ENCODE measurements around the gene ITGA11. TPM values are rescaled to one million over a fixed set of nuclear protein-coding genes. Genes with fewer than 3 reads are reported as not detected.

Gene ITGA11
- total RNA-seq, 1 donor from 2014 or later: 0.53 TPM

- DNase-seq (ENCODE audit: low read depth): no peak
- Histone ChIP-seq H3K36me3 (ENCODE audit: control insufficient read depth, insufficient read depth, low read length) (no peaks in the 10 kb centered on the region), H3K4me3 (ENCODE audit: low read depth, low read length) (no peak overlapping the region), H3K27me3 (ENCODE audit: control insufficient read depth, insufficient read depth, low read length) (peaks cover 7% of the 10 kb centered on the region)
- no peak for FAIRE-seq
- TF ChIP-seq, protein P1, sequence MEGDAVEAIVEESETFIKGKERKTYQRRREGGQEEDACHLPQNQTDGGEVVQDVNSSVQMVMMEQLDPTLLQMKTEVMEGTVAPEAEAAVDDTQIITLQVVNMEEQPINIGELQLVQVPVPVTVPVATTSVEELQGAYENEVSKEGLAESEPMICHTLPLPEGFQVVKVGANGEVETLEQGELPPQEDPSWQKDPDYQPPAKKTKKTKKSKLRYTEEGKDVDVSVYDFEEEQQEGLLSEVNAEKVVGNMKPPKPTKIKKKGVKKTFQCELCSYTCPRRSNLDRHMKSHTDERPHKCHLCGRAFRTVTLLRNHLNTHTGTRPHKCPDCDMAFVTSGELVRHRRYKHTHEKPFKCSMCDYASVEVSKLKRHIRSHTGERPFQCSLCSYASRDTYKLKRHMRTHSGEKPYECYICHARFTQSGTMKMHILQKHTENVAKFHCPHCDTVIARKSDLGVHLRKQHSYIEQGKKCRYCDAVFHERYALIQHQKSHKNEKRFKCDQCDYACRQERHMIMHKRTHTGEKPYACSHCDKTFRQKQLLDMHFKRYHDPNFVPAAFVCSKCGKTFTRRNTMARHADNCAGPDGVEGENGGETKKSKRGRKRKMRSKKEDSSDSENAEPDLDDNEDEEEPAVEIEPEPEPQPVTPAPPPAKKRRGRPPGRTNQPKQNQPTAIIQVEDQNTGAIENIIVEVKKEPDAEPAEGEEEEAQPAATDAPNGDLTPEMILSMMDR (IDR thresholded peaks at IDR 0.05; ENCODE audit: insufficient read depth, low read length, severe bottlenecking): no peak
These were observed 13.4 kb upstream of the ITGA11 start for GRCh38 chr15:68445351-68445750.

GRCh38 chr15:68444336-68444735 is 12.4 kb upstream of the ITGA11 start:
- peaks cover 8% of the 10 kb centered on the region for H3K27me3 ChIP-seq (ENCODE audit: control insufficient read depth, insufficient read depth, low read length)
- TF ChIP-seq, protein P1 (IDR thresholded peaks at IDR 0.05; ENCODE audit: insufficient read depth, low read length, severe bottlenecking): no peak
- no peak for FAIRE-seq
- H3K4me3 ChIP-seq (ENCODE audit: low read depth, low read length): no peak overlapping the region
- H3K36me3 ChIP-seq (ENCODE audit: control insufficient read depth, insufficient read depth, low read length): no peaks in the 10 kb centered on the region
- DNase-seq (ENCODE audit: low read depth): no peak

GRCh38 chr15:68442903-68443302 is 10.9 kb upstream of the ITGA11 start:
- TF ChIP-seq, protein P1 (IDR thresholded peaks at IDR 0.05; ENCODE audit: insufficient read depth, low read length, severe bottlenecking): no peak
- H3K27me3 ChIP-seq (ENCODE audit: control insufficient read depth, insufficient read depth, low read length): peaks cover 11% of the 10 kb centered on the region
- H3K36me3 ChIP-seq (ENCODE audit: control insufficient read depth, insufficient read depth, low read length): no peaks in the 10 kb centered on the region
- no peak for FAIRE-seq
- DNase-seq (ENCODE audit: low read depth): no peak
- no peak overlapping the region for H3K4me3 ChIP-seq (ENCODE audit: low read depth, low read length)

DNA sequence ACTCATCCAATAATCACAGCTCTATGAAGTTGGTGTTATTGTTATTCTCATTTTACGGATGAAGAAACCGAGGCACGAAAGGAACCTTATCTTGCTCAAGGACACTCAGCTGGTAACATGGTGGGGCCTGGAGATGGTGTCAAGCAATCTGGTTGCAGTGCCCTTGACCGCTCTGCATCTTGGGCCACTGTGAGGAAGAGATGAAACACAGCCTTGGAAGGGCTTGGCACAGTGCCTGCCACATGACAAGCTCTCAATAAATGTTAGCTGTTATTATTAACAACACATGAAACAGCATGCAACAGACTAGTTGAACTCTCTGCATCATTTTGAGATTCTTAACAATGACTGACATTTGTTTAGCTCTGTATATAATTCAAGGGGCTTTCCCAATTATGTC is 10.1 kb upstream of the ITGA11 start:
- TF ChIP-seq, protein P1 (IDR thresholded peaks at IDR 0.05; ENCODE audit: insufficient read depth, low read length, severe bottlenecking): no peak
- peaks cover 11% of the 10 kb centered on the region for H3K27me3 ChIP-seq (ENCODE audit: control insufficient read depth, insufficient read depth, low read length)
- no peak for FAIRE-seq
- no peaks in the 10 kb centered on the region for H3K36me3 ChIP-seq (ENCODE audit: control insufficient read depth, insufficient read depth, low read length)
- no peak for DNase-seq (ENCODE audit: low read depth)
- no peak overlapping the region for H3K4me3 ChIP-seq (ENCODE audit: low read depth, low read length)

DNA sequence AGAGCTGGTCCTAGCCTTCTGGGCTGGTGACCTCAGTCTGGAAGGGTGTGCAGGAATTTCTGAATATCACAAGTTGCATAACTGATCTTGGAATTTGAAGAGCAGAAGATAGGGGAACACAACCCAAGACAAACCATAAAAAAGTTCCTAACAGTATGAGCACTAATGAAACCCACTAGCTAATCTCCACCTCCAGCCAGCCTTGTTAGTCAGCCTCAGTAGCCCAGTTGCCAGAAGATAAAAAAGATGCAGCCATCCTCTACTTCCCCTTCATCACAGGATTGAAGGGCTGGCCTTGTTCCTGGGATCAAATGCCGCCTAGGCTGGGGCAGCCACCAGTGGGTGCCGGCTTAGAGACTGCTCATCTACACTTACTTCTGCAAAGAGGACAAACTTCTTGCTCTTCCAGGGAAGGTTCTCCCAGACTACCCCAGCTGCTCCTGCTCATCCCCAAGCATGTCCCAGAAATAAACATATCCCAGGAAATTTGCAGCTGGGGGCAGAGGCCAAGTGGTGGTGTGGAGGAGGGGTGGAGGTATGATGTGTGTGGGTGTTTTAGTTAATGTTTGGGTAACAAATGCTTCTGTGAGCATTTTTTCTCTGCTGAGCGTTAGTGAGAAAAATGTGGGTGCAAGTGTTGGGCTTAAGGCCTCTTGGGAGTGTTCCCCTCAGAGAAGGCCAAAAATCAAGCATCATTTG is 9.2 kb upstream of the ITGA11 start:
- Histone ChIP-seq H3K27me3 (ENCODE audit: control insufficient read depth, insufficient read depth, low read length) (peaks cover 13% of the 10 kb centered on the region), H3K4me3 (ENCODE audit: low read depth, low read length) (no peak overlapping the region), H3K36me3 (ENCODE audit: control insufficient read depth, insufficient read depth, low read length) (no peaks in the 10 kb centered on the region)
- DNase-seq (ENCODE audit: low read depth) (no peak), FAIRE-seq (peak; percentile 18)
- TF ChIP-seq, protein P1 (IDR thresholded peaks at IDR 0.05; ENCODE audit: insufficient read depth, low read length, severe bottlenecking): no peak

DNA sequence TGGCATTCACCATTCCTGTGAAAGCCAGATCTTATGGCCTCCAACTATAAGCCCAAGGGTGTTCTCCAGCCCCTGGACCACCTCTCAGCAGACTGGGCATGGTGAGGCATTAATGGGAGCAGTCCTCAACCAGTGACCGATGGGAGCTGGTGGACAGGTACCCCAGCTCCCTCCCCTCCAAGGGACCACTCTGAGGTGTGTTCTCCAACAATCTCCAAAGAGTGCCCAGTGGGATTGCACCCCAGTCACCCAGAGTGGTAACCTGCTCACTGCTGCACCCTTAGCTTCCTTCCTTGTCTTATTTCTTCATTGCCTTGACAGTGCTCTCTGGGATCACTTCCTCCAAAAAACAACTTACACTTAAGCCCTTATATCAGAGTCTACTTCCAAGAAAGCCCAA is 8.2 kb upstream of the ITGA11 start:
- Histone ChIP-seq H3K36me3 (ENCODE audit: control insufficient read depth, insufficient read depth, low read length) (no peaks in the 10 kb centered on the region), H3K4me3 (ENCODE audit: low read depth, low read length) (no peak overlapping the region), H3K27me3 (ENCODE audit: control insufficient read depth, insufficient read depth, low read length) (peaks cover 11% of the 10 kb centered on the region)
- FAIRE-seq (peak; percentile 68), DNase-seq (ENCODE audit: low read depth) (no peak)
- TF ChIP-seq, protein P1 (IDR thresholded peaks at IDR 0.05; ENCODE audit: insufficient read depth, low read length, severe bottlenecking): no peak
